Measurements from ENCODE around the gene ABCC4. TPM values are rescaled to one million over a fixed set of nuclear protein-coding genes. Genes with fewer than 3 reads are reported as not detected.

The ABCC4 gene
- total RNA-seq, 1 donor from 2014 or later, result 4.9 TPM

- no peak overlapping the region for H3K4me3 ChIP-seq
- H3K27ac ChIP-seq (replicated peaks), result no peak overlapping the region
- no peak for TF ChIP-seq CTCF (IDR thresholded peaks at IDR 0.05; ENCODE audit: borderline replicate concordance)
- H3K27me3 ChIP-seq (ENCODE audit: low read depth), result no peaks in the 10 kb centered on the region
- DNase-seq, result no peak
- intact Hi-C loops (cut with micrococcal nuclease), result no loop called here
- no peaks in the 10 kb centered on the region for H3K36me3 ChIP-seq
- H3K9me3 ChIP-seq (replicated peaks), result no peaks in the 10 kb centered on the region
- H3K4me1 ChIP-seq, result no peaks in the 10 kb centered on the region
Observed at GRCh38 chr13:95337597-95337996, 36.3 kb upstream of the ABCC4 start.

GRCh38 chr13:95335667-95336066, 34.4 kb upstream of the ABCC4 start:
- intact Hi-C loops (cut with micrococcal nuclease), result no loop called here
- no peak for TF ChIP-seq CTCF (IDR thresholded peaks at IDR 0.05; ENCODE audit: borderline replicate concordance)
- no peak for DNase-seq
- H3K9me3 ChIP-seq (replicated peaks), result no peaks in the 10 kb centered on the region
- H3K4me1 ChIP-seq, result no peaks in the 10 kb centered on the region
- H3K4me3 ChIP-seq, result no peak overlapping the region
- no peak overlapping the region for H3K27ac ChIP-seq (replicated peaks)
- no peaks in the 10 kb centered on the region for H3K36me3 ChIP-seq
- no peaks in the 10 kb centered on the region for H3K27me3 ChIP-seq (ENCODE audit: low read depth)

GRCh38 chr13:95328386-95328785, 27.1 kb upstream of the ABCC4 start:
- no peak overlapping the region for H3K4me3 ChIP-seq
- intact Hi-C loops (cut with micrococcal nuclease), result no loop called here
- no peaks in the 10 kb centered on the region for H3K36me3 ChIP-seq
- no peaks in the 10 kb centered on the region for H3K27me3 ChIP-seq (ENCODE audit: low read depth)
- H3K4me1 ChIP-seq, result no peaks in the 10 kb centered on the region
- H3K9me3 ChIP-seq (replicated peaks), result no peaks in the 10 kb centered on the region
- TF ChIP-seq CTCF (IDR thresholded peaks at IDR 0.05; ENCODE audit: borderline replicate concordance), result no peak
- H3K27ac ChIP-seq (replicated peaks), result no peak overlapping the region
- DNase-seq, result no peak

- DNase-seq, result no peak
- Histone ChIP-seq H3K4me1 (no peaks in the 10 kb centered on the region), H3K9me3 (replicated peaks) (no peaks in the 10 kb centered on the region), H3K27ac (replicated peaks) (no peak overlapping the region), H3K36me3 (no peaks in the 10 kb centered on the region), H3K4me3 (no peak overlapping the region), H3K27me3 (ENCODE audit: low read depth) (no peaks in the 10 kb centered on the region)
- intact Hi-C loops (cut with micrococcal nuclease), result no loop called here
- TF ChIP-seq CTCF (IDR thresholded peaks at IDR 0.05; ENCODE audit: borderline replicate concordance), result no peak
Observed at GRCh38 chr13:95327190-95327589, 25.9 kb upstream of the ABCC4 start.

GRCh38 chr13:95326695-95327094, 25.4 kb upstream of the ABCC4 start:
- intact Hi-C loops (cut with micrococcal nuclease), result no loop called here
- no peaks in the 10 kb centered on the region for H3K36me3 ChIP-seq
- no peak for DNase-seq
- H3K27ac ChIP-seq (replicated peaks), result no peak overlapping the region
- no peak overlapping the region for H3K4me3 ChIP-seq
- no peak for TF ChIP-seq CTCF (IDR thresholded peaks at IDR 0.05; ENCODE audit: borderline replicate concordance)
- no peaks in the 10 kb centered on the region for H3K4me1 ChIP-seq
- no peaks in the 10 kb centered on the region for H3K27me3 ChIP-seq (ENCODE audit: low read depth)
- H3K9me3 ChIP-seq (replicated peaks), result no peaks in the 10 kb centered on the region

- Histone ChIP-seq H3K4me1 (no peaks in the 10 kb centered on the region), H3K27ac (replicated peaks) (no peak overlapping the region), H3K36me3 (no peaks in the 10 kb centered on the region), H3K4me3 (no peak overlapping the region), H3K27me3 (ENCODE audit: low read depth) (no peaks in the 10 kb centered on the region), H3K9me3 (replicated peaks) (no peaks in the 10 kb centered on the region)
- intact Hi-C loops (cut with micrococcal nuclease), result no loop called here
- no peak for DNase-seq
- no peak for TF ChIP-seq CTCF (IDR thresholded peaks at IDR 0.05; ENCODE audit: borderline replicate concordance)
Observed at GRCh38 chr13:95325485-95325884, 24.2 kb upstream of the ABCC4 start.
